ENCODE data around the gene TNS3.
A peak's percentile ranks its signal among the peaks of the same experiment; 100 is the strongest.

The TNS3 gene

DNA sequence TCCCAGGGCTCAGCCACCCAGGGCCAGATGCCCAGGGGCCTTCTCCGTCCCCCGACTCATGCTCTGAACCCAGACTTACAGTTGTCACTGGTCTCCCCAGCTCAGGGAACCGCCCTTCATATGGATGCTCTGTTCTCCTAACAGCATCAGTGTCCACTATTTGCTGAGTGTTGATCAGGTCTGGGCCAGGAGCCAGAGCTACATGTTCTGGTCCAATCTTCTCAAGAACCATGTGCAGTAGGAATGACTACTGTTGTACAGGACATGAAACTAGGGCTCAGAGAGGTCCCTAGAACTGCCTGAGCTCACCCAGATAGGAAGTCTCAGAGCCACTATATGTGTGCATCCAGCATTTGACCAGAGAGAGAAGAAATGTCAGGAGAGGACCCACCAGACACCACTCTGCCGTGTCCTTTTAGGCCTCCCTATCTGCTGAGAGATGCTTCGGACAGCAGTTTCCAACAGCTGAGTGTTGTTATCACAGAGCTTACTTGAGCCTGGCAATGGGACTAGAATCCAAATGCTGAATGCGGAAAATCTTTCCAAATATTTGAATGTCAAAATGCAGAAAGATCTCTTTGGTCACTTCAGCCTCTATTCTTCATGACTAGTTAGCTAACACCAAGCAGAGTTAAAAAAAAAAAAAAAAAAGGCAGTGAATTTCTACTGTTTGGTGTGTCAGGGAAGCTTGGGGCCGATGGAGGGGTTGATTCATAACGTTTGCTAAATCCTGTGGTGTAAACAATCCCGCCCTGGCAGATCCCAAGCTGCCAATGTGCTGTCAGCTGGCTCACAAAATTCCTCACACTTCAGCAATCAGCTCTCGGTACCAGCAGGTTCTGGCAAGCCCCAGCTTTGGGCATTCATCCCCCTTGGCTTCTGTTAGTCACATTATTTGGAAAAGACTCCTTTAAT lies 246.1 kb downstream of the TNS3 start:
- Histone ChIP-seq H3K27ac (peak overlapping the region in 9 of 21 experiments; percentile 18 to 61 (median 42)), H3K4me3 (no peak overlapping the region)

GRCh38 chr7:47335071-47335470 lies 246.8 kb downstream of the TNS3 start:
- no peak overlapping the region for H3K4me3 ChIP-seq
- H3K27ac ChIP-seq = peak overlapping the region in 5 of 21 experiments; percentile 34 to 60 (median 47)

- Histone ChIP-seq H3K4me3 (no peak overlapping the region), H3K27ac (no peak overlapping the region)
These were observed 248.0 kb downstream of the TNS3 start for GRCh38 chr7:47333959-47334358.

DNA sequence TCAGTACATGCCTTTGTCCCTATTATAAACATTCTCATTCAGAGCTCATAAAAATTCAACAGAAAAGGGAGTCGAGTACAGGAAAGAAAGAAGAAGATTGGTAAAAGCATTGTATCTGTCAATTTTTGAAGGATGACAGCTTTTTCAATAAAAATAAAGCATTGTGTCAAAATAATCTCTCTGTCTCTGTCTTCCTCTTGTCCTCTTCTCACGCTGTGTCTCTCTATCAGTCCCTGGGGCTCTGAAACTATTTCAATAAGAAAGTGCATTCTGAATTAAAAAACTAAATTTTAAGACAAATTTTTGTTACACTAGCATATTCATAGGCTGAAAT lies 248.4 kb downstream of the TNS3 start:
- no peak overlapping the region for H3K4me3 ChIP-seq
- no peak overlapping the region for H3K27ac ChIP-seq

DNA sequence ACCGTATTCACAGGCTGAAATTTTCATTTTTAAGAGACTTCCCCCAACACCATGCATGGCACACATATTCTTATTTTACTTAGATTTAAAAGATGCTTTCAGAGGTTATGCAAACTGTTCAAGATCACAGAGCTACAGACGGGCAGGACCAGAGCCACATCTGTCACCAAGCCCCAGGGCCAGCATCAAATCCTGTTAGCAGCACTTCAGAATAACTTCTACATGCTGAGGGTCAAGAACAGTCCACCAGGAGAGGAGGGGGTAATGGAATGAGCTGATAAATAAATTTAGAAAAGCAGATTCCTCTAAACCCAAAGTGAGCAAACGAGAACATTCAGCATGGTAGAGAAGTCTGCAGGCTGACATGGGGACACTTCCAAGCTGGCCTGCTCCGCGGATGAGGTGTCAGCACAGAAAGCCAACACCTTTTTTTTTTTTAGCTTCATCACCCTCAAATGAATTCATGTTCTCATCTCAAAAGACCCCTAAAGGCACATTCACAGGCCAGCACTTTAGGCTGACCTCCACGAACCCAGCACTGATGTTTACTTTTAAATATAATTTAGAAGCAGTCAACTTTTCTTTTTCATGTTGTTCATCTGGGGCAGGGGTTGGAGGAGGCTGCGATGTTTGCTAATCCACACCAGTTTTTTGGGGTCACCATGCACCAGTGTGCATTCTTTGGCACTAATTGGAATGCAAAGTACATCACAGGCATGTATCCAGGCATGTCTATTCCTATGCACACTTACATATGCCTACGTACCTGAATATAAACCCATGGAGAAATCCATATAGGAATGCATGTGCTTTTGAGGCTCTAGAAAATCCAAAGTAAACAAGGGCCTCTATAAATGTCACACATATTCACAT lies 249.0 kb downstream of the TNS3 start:
- H3K4me3 ChIP-seq = no peak overlapping the region
- H3K27ac ChIP-seq = peak overlapping the region in 2 of 21 experiments; percentile 4 to 33

DNA sequence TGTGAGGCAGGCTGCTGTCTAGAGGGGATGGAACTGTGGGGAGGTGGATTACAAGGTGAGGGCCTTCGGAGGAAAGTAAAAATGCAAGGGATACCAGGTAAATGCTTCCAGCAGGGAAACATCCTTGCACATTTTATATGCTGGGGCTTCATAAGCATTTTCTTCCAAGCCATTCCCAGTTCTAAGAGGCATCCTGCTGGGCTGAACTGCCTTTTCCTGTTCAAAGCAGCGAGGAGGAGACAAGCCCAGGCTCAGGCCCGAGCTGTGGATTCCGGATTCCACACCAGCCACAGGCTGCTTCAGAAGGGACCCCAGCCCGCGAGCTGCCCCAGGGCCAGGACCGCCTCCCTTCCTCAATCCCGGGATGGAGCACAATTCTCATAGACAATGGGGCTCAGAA lies 249.7 kb downstream of the TNS3 start:
- H3K4me3 ChIP-seq = no peak overlapping the region

DNA sequence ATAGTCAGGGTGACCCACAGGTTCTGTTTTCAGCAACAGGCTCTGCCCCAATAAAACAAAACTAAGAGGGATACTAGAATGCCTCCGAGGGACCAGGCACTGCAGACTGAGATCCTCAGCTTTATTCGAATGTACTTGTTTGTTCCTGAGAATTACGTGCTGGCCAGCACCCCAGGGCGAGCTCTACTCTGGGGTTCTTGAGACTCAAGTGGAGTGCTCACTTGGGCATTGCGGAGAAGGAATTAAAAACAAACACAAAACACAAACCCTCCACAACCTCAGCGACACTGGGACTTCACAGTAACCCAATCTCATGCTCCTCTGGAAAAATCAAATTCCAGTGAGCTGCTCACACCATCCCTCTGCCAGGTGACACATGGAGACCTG lies 250.7 kb downstream of the TNS3 start:
- Histone ChIP-seq H3K4me3 (no peak overlapping the region), H3K27ac (no peak overlapping the region)

More for the DNA sequence above, 249.7 kb downstream of the TNS3 start:
- peak overlapping the region in 1 of 21 experiments; percentile 25 for H3K27ac ChIP-seq

DNA sequence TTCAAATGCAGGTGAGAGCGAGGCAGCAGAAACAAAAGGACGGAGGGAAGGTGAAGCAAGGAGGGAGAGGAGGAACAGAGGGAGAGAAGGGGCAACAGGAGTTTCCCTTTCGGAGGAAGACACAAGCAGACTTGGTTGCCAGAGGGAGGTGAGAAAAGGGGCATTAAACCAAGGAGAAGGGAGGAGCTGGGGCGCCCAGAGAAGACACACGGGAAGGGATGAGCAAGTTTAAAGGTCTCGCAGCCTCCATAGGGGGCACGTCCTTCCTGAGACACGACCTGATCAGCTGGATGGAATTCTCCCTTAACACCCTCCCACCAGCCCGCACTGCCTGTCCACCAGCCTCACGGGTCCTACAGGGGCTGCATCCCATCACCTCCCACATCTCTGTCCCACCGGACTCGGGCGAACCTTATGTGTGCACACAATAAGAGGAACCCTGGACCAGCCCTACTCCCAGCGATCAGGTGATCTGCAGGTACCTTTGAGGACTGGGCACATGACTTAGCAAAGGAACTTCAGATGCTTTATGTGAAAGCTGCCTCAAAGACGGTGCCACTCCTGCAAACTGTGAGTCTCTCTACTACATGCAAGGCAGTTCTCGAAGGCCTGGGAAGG lies 251.2 kb downstream of the TNS3 start:
- Histone ChIP-seq H3K4me3 (no peak overlapping the region), H3K27ac (no peak overlapping the region)

DNA sequence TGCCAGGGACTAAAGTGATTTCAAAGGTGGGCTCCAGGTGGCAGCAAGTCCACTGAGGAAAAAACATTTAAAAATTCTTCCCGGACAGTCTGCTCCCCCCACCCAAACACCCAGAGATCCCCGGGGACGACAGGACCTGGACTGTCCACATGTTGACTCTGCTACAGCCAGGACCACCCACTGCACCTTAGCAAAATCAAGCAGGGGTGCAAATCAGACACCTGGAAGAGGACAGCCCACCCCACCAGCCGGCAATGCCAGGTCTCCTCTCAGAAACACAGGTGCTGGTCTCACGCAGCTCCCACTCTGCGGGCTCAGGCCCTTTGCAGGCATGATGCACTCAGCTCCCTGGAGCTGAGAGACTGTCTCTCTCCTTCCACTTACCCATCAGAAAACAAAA lies 251.9 kb downstream of the TNS3 start:
- Histone ChIP-seq H3K27ac (peak overlapping the region in 4 of 21 experiments; percentile 69 to 87 (median 74)), H3K4me3 (no peak overlapping the region)

GRCh38 chr7:47329320-47329926 lies 252.5 kb downstream of the TNS3 start:
- H3K27ac ChIP-seq = peak overlapping the region in 7 of 21 experiments; percentile 69 to 87 (median 77)
- no peak overlapping the region for H3K4me3 ChIP-seq

GRCh38 chr7:47328392-47329319 lies 253.3 kb downstream of the TNS3 start:
- Histone ChIP-seq H3K4me3 (no peak overlapping the region), H3K27ac (peak overlapping the region in 17 of 21 experiments; percentile 4 to 87 (median 71))

DNA sequence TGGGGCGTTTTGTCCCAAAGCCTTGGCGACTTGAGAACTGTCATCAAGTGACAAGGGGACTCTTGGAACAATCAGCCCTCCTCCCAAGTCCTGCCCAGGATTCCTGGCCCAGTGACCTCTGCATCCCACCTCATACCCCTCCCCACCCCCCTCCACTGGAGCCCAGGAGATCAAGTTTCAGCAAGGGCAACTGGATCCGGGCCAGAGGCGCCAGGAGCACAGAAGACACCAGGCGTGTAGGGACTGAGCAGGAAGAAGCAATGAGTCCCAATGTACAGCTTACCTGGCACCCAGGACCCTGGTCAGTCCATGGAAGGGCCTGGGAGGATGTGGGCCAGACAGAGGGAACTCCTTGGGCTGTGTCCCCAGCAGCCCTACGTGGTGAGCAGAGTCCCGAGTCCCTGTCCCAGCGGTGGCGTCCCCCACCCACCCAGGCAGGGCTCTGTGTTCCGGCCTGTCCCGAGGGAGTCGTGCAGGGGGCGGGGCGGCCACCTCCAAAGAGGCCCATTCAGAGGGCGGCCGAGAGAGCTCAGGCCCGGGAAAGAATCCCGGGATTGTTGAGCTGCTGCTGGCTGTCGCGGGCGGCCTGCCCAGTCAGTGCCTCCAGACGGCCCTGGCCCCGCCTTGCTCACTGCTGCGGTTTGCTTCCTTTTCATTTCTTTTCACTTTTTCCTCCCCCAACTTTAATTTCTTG lies 254.1 kb downstream of the TNS3 start:
- H3K4me3 ChIP-seq = peak overlapping the region in 2 of 7 experiments; percentile 7 to 8

DNA sequence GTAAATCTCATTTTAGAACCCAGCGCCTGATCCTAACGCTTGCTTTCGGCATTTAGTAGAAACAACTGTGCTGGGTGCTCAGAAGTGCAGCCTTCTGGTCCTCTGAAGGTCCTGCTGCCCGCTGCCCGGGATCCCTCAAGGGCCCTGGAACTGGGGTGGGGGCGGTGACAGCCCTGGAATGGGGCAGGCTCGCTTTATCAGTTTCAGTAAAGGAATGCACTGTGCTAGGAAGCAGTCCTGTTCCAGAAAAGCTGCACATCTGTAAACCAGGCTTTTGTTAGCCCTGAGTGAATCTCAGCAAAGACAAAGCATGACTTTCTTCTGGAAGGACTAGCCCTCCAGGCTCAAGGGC lies 254.6 kb downstream of the TNS3 start:
- H3K27ac ChIP-seq = peak overlapping the region in 20 of 21 experiments; percentile 2 to 87 (median 70)
- H3K4me3 ChIP-seq = no peak overlapping the region

More for the DNA sequence above, 254.1 kb downstream of the TNS3 start:
- H3K27ac ChIP-seq = peak overlapping the region in 20 of 21 experiments; percentile 2 to 87 (median 70)

- Histone ChIP-seq H3K4me3 (no peak overlapping the region), H3K27ac (peak overlapping the region in 16 of 21 experiments; percentile 2 to 87 (median 68))
These were observed 255.1 kb downstream of the TNS3 start for GRCh38 chr7:47326808-47327207.

- H3K27ac ChIP-seq = peak overlapping the region in 7 of 21 experiments; percentile 13 to 79 (median 71)
- H3K4me3 ChIP-seq = no peak overlapping the region
These were observed 255.7 kb downstream of the TNS3 start for GRCh38 chr7:47326220-47326619.

DNA sequence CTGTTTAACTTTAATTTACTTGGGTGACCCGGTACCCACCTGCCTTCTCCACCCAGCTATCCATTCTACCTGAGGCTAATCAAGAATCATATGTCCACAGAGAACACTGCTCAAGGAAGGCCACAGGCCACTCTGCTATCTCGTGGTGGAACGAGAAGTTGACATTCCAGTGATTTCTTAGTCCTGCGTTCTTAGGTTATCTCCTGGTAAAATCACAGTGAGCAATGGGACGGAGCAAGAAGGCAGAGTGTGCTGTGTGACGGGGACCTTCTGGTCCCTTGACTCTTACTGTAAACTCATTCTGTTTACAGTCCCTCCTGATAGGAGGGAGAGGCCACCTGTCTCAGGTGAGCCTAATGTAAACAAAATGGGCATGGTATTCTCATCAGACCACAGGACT lies 256.6 kb downstream of the TNS3 start:
- no peak overlapping the region for H3K4me3 ChIP-seq
- no peak overlapping the region for H3K27ac ChIP-seq

GRCh38 chr7:47323904-47324303 lies 258.0 kb downstream of the TNS3 start:
- Histone ChIP-seq H3K4me3 (no peak overlapping the region), H3K27ac (no peak overlapping the region)

DNA sequence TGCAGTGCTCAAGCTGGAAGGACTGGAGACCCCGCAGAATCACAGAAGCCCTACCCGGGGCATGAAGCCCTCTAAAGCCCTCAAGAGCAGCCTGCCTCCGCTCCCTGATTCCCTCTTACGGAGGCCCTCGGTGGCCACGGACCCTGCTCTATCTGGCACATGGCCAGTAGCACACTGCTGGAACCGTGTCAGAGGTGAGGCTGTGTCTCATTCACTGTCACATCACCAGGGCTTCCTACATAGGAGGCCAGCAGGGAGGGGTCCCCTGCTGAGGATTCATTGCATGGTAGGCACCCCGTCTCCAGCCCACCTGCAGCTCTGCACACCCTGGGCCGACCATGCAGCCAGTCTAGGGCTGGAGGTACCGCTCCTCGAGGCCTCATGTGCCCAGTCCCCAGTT lies 259.2 kb downstream of the TNS3 start:
- H3K27ac ChIP-seq = no peak overlapping the region
- H3K4me3 ChIP-seq = no peak overlapping the region

Measured in skin epidermis (tissue), 12 donors.